ENCODE measurements around the gene GSAP. TPM values are rescaled to one million over a fixed set of nuclear protein-coding genes. Genes with fewer than 3 reads are reported as not detected.

The GSAP gene
- total RNA-seq, 1 experiment from 2014 or later = 2.0 TPM

DNA sequence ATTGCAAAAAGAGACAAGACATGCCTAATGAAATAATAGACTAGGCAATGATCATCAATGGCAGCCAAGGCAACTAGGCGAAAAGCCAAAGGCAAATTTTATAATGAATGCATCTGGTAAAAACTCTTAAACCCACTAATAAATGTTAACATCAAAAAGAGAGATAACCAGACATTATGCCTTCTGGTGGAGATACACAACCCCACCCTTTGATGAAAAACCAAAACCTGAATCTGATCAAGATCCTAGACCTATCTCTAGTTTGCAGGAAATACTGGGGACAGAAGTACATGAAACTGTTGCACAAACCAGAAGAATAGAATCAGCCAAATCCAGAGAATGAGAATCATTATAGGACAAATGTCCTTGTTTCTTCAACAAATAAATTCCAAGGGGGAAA is 22.0 kb upstream of the GSAP start:
- ChIA-PET POLR2A (no interaction called here), CTCF (no interaction called here)
- no peaks in the 10 kb centered on the region for H3K4me1 Mint-ChIP-seq
- H3K27ac Mint-ChIP-seq = no peak overlapping the region
- TF ChIP-seq, protein P1, sequence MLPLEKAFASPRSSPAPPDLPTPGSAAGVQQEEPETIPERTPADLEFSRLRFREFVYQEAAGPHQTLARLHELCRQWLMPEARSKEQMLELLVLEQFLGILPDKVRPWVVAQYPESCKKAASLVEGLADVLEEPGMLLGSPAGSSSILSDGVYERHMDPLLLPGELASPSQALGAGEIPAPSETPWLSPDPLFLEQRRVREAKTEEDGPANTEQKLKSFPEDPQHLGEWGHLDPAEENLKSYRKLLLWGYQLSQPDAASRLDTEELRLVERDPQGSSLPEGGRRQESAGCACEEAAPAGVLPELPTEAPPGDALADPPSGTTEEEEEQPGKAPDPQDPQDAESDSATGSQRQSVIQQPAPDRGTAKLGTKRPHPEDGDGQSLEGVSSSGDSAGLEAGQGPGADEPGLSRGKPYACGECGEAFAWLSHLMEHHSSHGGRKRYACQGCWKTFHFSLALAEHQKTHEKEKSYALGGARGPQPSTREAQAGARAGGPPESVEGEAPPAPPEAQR (CRISPR knock-in tag; IDR thresholded peaks at IDR 0.05) = no peak
- TF ChIP-seq NFYB (CRISPR knock-in tag; conservative IDR thresholded peaks at IDR 0.05; ENCODE audit: low read depth) (no peak), ZNF671 (CRISPR knock-in tag; IDR thresholded peaks at IDR 0.05) (no peak), FOXJ3 (CRISPR knock-in tag; IDR thresholded peaks at IDR 0.05; ENCODE audit: borderline replicate concordance) (no peak), SP1 (CRISPR knock-in tag; conservative IDR thresholded peaks at IDR 0.05) (no peak), FOXK1 (CRISPR knock-in tag; IDR thresholded peaks at IDR 0.05) (no peak), NR3C1 (CRISPR knock-in tag; conservative IDR thresholded peaks at IDR 0.05; ENCODE audit: low read depth) (no peak), TEAD1 (CRISPR knock-in tag; IDR thresholded peaks at IDR 0.05) (no peak), ZNF219 (CRISPR knock-in tag; IDR thresholded peaks at IDR 0.05; ENCODE audit: borderline replicate concordance) (no peak), ZNF423 (CRISPR knock-in tag; IDR thresholded peaks at IDR 0.05) (no peak), SMAD4 (CRISPR knock-in tag; IDR thresholded peaks at IDR 0.05) (no peak)
- TF ChIP-seq, protein P2, sequence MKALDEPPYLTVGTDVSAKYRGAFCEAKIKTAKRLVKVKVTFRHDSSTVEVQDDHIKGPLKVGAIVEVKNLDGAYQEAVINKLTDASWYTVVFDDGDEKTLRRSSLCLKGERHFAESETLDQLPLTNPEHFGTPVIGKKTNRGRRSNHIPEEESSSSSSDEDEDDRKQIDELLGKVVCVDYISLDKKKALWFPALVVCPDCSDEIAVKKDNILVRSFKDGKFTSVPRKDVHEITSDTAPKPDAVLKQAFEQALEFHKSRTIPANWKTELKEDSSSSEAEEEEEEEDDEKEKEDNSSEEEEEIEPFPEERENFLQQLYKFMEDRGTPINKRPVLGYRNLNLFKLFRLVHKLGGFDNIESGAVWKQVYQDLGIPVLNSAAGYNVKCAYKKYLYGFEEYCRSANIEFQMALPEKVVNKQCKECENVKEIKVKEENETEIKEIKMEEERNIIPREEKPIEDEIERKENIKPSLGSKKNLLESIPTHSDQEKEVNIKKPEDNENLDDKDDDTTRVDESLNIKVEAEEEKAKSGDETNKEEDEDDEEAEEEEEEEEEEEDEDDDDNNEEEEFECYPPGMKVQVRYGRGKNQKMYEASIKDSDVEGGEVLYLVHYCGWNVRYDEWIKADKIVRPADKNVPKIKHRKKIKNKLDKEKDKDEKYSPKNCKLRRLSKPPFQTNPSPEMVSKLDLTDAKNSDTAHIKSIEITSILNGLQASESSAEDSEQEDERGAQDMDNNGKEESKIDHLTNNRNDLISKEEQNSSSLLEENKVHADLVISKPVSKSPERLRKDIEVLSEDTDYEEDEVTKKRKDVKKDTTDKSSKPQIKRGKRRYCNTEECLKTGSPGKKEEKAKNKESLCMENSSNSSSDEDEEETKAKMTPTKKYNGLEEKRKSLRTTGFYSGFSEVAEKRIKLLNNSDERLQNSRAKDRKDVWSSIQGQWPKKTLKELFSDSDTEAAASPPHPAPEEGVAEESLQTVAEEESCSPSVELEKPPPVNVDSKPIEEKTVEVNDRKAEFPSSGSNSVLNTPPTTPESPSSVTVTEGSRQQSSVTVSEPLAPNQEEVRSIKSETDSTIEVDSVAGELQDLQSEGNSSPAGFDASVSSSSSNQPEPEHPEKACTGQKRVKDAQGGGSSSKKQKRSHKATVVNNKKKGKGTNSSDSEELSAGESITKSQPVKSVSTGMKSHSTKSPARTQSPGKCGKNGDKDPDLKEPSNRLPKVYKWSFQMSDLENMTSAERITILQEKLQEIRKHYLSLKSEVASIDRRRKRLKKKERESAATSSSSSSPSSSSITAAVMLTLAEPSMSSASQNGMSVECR (CRISPR knock-in tag; IDR thresholded peaks at IDR 0.05; ENCODE audit: borderline replicate concordance) = no peak
- TF ChIP-seq, protein P3, sequence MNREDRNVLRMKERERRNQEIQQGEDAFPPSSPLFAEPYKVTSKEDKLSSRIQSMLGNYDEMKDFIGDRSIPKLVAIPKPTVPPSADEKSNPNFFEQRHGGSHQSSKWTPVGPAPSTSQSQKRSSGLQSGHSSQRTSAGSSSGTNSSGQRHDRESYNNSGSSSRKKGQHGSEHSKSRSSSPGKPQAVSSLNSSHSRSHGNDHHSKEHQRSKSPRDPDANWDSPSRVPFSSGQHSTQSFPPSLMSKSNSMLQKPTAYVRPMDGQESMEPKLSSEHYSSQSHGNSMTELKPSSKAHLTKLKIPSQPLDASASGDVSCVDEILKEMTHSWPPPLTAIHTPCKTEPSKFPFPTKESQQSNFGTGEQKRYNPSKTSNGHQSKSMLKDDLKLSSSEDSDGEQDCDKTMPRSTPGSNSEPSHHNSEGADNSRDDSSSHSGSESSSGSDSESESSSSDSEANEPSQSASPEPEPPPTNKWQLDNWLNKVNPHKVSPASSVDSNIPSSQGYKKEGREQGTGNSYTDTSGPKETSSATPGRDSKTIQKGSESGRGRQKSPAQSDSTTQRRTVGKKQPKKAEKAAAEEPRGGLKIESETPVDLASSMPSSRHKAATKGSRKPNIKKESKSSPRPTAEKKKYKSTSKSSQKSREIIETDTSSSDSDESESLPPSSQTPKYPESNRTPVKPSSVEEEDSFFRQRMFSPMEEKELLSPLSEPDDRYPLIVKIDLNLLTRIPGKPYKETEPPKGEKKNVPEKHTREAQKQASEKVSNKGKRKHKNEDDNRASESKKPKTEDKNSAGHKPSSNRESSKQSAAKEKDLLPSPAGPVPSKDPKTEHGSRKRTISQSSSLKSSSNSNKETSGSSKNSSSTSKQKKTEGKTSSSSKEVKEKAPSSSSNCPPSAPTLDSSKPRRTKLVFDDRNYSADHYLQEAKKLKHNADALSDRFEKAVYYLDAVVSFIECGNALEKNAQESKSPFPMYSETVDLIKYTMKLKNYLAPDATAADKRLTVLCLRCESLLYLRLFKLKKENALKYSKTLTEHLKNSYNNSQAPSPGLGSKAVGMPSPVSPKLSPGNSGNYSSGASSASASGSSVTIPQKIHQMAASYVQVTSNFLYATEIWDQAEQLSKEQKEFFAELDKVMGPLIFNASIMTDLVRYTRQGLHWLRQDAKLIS (CRISPR knock-in tag; IDR thresholded peaks at IDR 0.05; ENCODE audit: borderline replicate concordance) = no peak
- TF ChIP-seq, protein P4, sequence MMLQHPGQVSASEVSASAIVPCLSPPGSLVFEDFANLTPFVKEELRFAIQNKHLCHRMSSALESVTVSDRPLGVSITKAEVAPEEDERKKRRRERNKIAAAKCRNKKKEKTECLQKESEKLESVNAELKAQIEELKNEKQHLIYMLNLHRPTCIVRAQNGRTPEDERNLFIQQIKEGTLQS (CRISPR knock-in tag; conservative IDR thresholded peaks at IDR 0.05) = no peak
- TF ChIP-seq, protein P5, sequence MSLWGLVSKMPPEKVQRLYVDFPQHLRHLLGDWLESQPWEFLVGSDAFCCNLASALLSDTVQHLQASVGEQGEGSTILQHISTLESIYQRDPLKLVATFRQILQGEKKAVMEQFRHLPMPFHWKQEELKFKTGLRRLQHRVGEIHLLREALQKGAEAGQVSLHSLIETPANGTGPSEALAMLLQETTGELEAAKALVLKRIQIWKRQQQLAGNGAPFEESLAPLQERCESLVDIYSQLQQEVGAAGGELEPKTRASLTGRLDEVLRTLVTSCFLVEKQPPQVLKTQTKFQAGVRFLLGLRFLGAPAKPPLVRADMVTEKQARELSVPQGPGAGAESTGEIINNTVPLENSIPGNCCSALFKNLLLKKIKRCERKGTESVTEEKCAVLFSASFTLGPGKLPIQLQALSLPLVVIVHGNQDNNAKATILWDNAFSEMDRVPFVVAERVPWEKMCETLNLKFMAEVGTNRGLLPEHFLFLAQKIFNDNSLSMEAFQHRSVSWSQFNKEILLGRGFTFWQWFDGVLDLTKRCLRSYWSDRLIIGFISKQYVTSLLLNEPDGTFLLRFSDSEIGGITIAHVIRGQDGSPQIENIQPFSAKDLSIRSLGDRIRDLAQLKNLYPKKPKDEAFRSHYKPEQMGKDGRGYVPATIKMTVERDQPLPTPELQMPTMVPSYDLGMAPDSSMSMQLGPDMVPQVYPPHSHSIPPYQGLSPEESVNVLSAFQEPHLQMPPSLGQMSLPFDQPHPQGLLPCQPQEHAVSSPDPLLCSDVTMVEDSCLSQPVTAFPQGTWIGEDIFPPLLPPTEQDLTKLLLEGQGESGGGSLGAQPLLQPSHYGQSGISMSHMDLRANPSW (CRISPR knock-in tag; conservative IDR thresholded peaks at IDR 0.05; ENCODE audit: low read depth) = no peak
- TF ChIP-seq, protein P6, sequence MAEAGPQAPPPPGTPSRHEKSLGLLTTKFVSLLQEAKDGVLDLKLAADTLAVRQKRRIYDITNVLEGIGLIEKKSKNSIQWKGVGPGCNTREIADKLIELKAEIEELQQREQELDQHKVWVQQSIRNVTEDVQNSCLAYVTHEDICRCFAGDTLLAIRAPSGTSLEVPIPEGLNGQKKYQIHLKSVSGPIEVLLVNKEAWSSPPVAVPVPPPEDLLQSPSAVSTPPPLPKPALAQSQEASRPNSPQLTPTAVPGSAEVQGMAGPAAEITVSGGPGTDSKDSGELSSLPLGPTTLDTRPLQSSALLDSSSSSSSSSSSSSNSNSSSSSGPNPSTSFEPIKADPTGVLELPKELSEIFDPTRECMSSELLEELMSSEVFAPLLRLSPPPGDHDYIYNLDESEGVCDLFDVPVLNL (CRISPR knock-in tag; IDR thresholded peaks at IDR 0.05; ENCODE audit: borderline replicate concordance, low read depth) = no peak
- no peak for ATAC-seq
- no peaks in the 10 kb centered on the region for H3K36me3 Mint-ChIP-seq
- no peak overlapping the region for H3K4me3 Mint-ChIP-seq
- H3K27me3 Mint-ChIP-seq (ENCODE audit: low read depth) = no peaks in the 10 kb centered on the region
- DNase-seq (ENCODE audit: low spot score) = no peak
- no peaks in the 10 kb centered on the region for H3K9me3 Mint-ChIP-seq
